ENCODE data around the gene NEK6. TPM values are rescaled to one million over a fixed set of nuclear protein-coding genes. Genes with fewer than 3 reads are reported as not detected.

The NEK6 gene
- total RNA-seq, 1 donor from 2014 or later: 11.0 TPM

- DNase-seq (ENCODE audit: low spot score in 2 of 2) (no peak), FAIRE-seq (no peak)
Measured at GRCh38 chr9:124363326-124364096, 105.8 kb downstream of the NEK6 start.

GRCh38 chr9:124364141-124364540 lies 106.4 kb downstream of the NEK6 start:
- DNase-seq (ENCODE audit: low spot score in 2 of 2) (no peak), FAIRE-seq (no peak)

- FAIRE-seq (no peak), DNase-seq (ENCODE audit: low spot score in 2 of 2) (no peak)
Measured at GRCh38 chr9:124365036-124365435, 107.3 kb downstream of the NEK6 start.

- no peak for DNase-seq (ENCODE audit: low spot score in 2 of 2)
- FAIRE-seq: no peak
Measured at GRCh38 chr9:124366476-124367220, 108.9 kb downstream of the NEK6 start.

GRCh38 chr9:124368692-124369091 lies 110.9 kb downstream of the NEK6 start:
- FAIRE-seq: no peak
- no peak for DNase-seq (ENCODE audit: low spot score in 2 of 2)

- DNase-seq (ENCODE audit: low spot score in 2 of 2): no peak
- no peak for FAIRE-seq
Measured at GRCh38 chr9:124369231-124369797, 111.6 kb downstream of the NEK6 start.

- no peak for DNase-seq (ENCODE audit: low spot score in 2 of 2)
- no peak for FAIRE-seq
Measured at GRCh38 chr9:124370896-124371582, 113.3 kb downstream of the NEK6 start.

GRCh38 chr9:124372038-124372437 lies 114.3 kb downstream of the NEK6 start:
- FAIRE-seq: no peak
- DNase-seq (ENCODE audit: low spot score in 2 of 2): no peak

- FAIRE-seq (no peak), DNase-seq (ENCODE audit: low spot score in 2 of 2) (no peak)
Measured at GRCh38 chr9:124373386-124373785, 115.6 kb downstream of the NEK6 start.

- FAIRE-seq: no peak
- no peak for DNase-seq (ENCODE audit: low spot score in 2 of 2)
Measured at GRCh38 chr9:124373851-124374250, 116.1 kb downstream of the NEK6 start.

- FAIRE-seq: no peak
- no peak for DNase-seq (ENCODE audit: low spot score in 2 of 2)
Measured at GRCh38 chr9:124375726-124376125, 118.0 kb downstream of the NEK6 start.

GRCh38 chr9:124376329-124376728 lies 118.6 kb downstream of the NEK6 start:
- FAIRE-seq: no peak

GRCh38 chr9:124377551-124378406 lies 120.0 kb downstream of the NEK6 start:
- FAIRE-seq: no peak

More at GRCh38 chr9:124376329-124376728, 118.6 kb downstream of the NEK6 start:
- DNase-seq (ENCODE audit: low spot score in 2 of 2): no peak

GRCh38 chr9:124381170-124381945 lies 123.6 kb downstream of the NEK6 start:
- FAIRE-seq: no peak

More at GRCh38 chr9:124377551-124378406, 120.0 kb downstream of the NEK6 start:
- DNase-seq (ENCODE audit: low spot score in 2 of 2): no peak

GRCh38 chr9:124384210-124384609 lies 126.5 kb downstream of the NEK6 start:
- DNase-seq (ENCODE audit: low spot score in 2 of 2) (no peak), FAIRE-seq (no peak)

More at GRCh38 chr9:124381170-124381945, 123.6 kb downstream of the NEK6 start:
- DNase-seq (ENCODE audit: low spot score in 2 of 2): no peak

GRCh38 chr9:124384846-124385245 lies 127.1 kb downstream of the NEK6 start:
- FAIRE-seq: no peak
- DNase-seq (ENCODE audit: low spot score in 2 of 2): no peak

- FAIRE-seq (no peak), DNase-seq (ENCODE audit: low spot score in 2 of 2) (no peak)
Measured at GRCh38 chr9:124385623-124386022, 127.9 kb downstream of the NEK6 start.

GRCh38 chr9:124386201-124386600 lies 128.5 kb downstream of the NEK6 start:
- FAIRE-seq: no peak
- DNase-seq (ENCODE audit: low spot score in 2 of 2): no peak
